ENCODE results near the gene ZSWIM3. TPM values are rescaled to one million over a fixed set of nuclear protein-coding genes. Genes with fewer than 3 reads are reported as not detected.

ZSWIM3 gene
- total and polyA plus RNA-seq, 2 donors (not counting 3 experiments of a cell fraction or from before 2014, with no cell fraction given) = 3.8 to 4.4 TPM

GRCh38 chr20:45848421-45848820, 9.0 kb upstream of the ZSWIM3 start:
- no peak for DNase-seq (ENCODE audit: low read depth, low spot score)
- Histone ChIP-seq H4K20me1 (replicated peaks; ENCODE audit: control insufficient read depth, extremely low read depth, insufficient read depth, low read length) (no peaks in the 10 kb centered on the region), H3K9me1 (replicated peaks; ENCODE audit: control insufficient read depth, extremely low read depth, insufficient read depth, low read length) (no peaks in the 10 kb centered on the region), H3K4me3 (replicated peaks in 1 of 3; ENCODE audit: insufficient read depth in 1 of 3, low read depth in 1 of 3, low read length in 3 of 3) (no peak overlapping the region), H3K27me3 (ENCODE audit: control insufficient read depth in 2 of 2, insufficient read depth in 2 of 2, low read length in 2 of 2) (no peaks in the 10 kb centered on the region), H3K36me3 (ENCODE audit: control insufficient read depth in 2 of 2, extremely low read depth in 1 of 2, insufficient read depth in 2 of 2, low read length in 2 of 2) (peaks cover 0 to 26% of the 10 kb centered on the region in 2 experiments), H3K9me3 (replicated peaks; ENCODE audit: control insufficient read depth, insufficient read depth, low read length) (no peaks in the 10 kb centered on the region), H3K9ac (replicated peaks; ENCODE audit: extremely low read depth, insufficient read depth, low read length) (no peak overlapping the region), H3K4me2 (ENCODE audit: insufficient read depth, low read length) (no peak overlapping the region), H3K79me2 (ENCODE audit: control insufficient read depth, insufficient read depth, low read length) (no peaks in the 10 kb centered on the region), H3K4me1 (ENCODE audit: control insufficient read depth, extremely low read depth, insufficient read depth, low read length) (no peaks in the 10 kb centered on the region), H2AFZ (ENCODE audit: low read depth, low read length) (no peak overlapping the region), H3K27ac (ENCODE audit: insufficient read depth, low read depth, low read length) (no peak overlapping the region)
- no peak for FAIRE-seq
- intact Hi-C loops (cut with micrococcal nuclease) (no loop called here), dilution Hi-C loops (cut with MboI; ENCODE audit: extremely low pct_ligation_motif_present, low sequenced_read_pairs) (no loop called here)
- ChIA-PET POLR2A (no interaction called here), CTCF (no interaction called here)
- TF ChIP-seq JUN (IDR thresholded peaks at IDR 0.05; ENCODE audit: borderline replicate concordance, insufficient read depth, insufficient read length, low read depth) = no peak
- TF ChIP-seq FOS (IDR thresholded peaks at IDR 0.05; ENCODE audit: borderline replicate concordance, insufficient read depth, low read length) = no peak
- no peak for TF ChIP-seq MAX (IDR thresholded peaks at IDR 0.05; ENCODE audit: insufficient read depth, insufficient read length)
- TF ChIP-seq, protein P1, sequence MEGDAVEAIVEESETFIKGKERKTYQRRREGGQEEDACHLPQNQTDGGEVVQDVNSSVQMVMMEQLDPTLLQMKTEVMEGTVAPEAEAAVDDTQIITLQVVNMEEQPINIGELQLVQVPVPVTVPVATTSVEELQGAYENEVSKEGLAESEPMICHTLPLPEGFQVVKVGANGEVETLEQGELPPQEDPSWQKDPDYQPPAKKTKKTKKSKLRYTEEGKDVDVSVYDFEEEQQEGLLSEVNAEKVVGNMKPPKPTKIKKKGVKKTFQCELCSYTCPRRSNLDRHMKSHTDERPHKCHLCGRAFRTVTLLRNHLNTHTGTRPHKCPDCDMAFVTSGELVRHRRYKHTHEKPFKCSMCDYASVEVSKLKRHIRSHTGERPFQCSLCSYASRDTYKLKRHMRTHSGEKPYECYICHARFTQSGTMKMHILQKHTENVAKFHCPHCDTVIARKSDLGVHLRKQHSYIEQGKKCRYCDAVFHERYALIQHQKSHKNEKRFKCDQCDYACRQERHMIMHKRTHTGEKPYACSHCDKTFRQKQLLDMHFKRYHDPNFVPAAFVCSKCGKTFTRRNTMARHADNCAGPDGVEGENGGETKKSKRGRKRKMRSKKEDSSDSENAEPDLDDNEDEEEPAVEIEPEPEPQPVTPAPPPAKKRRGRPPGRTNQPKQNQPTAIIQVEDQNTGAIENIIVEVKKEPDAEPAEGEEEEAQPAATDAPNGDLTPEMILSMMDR (IDR thresholded peaks at IDR 0.05; ENCODE audit: extremely low read depth in 1 of 2, insufficient read depth in 1 of 2, low read depth in 1 of 2, low read length in 2 of 2) = no peak
- TF ChIP-seq POLR2A (IDR thresholded peaks at IDR 0.05; ENCODE audit: low read depth, low read length) = no peak
- no peak for TF ChIP-seq POLR2AphosphoS5 (IDR thresholded peaks at IDR 0.05; ENCODE audit: insufficient read depth, low read depth, low read length)
- no peak for TF ChIP-seq EZH2 (IDR thresholded peaks at IDR 0.05; ENCODE audit: borderline replicate concordance, low read depth, low read length, severe bottlenecking)
- TF ChIP-seq MYC (IDR thresholded peaks at IDR 0.05; ENCODE audit: low read depth, low read length) = no peak
- no peak for TF ChIP-seq GATA2 (IDR thresholded peaks at IDR 0.05; ENCODE audit: insufficient read depth, insufficient read length, low read depth, low read length)
- BruUV-seq (replicated peaks) = no TSS peak
